Fibroblast of skin of left biceps (primary cell): ENCODE results near the gene TATDN2.

Experiments used
- DNase-seq, 2 experiments: peaks; one replicate each; pipeline ENCODE4 v3.0.0-alpha.2; 2013; ENCODE audit warnings: low read depth in 2 of 2

TATDN2 gene

GRCh38 chr3:10248184-10248983, at the start of gene TATDN2:
Gene TATDN2, plus strand, starts transcription at chr3:10248459. Its CDS starts 742 bp downstream, at chr3:10249201.
- DNase-seq: peak; percentile 87 to 90

GRCh38 chr3:10198761-10199649, 49.3 kb upstream of the TATDN2 start:
- no peak for DNase-seq

DNA sequence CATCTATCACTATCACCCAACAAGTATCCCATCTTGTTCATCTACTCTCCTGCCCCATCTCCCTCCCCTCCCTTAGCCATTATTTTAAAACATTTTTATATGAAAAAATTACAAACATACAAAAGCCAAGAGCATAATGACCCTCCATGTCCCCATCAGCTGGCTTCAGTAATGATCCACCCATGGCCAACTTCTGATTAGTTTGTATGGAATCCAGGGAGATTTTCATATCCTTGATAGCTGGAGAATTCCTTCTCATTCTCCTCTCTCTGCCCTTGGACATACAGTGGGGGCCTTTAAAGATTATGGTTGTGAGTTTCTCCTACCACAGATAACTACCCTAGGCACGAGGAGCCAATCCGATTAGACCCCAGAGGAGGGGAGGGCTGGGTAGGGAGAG, 43.3 kb upstream of the TATDN2 start:
- DNase-seq: no peak

GRCh38 chr3:10205451-10206165, 42.7 kb upstream of the TATDN2 start:
- no peak for DNase-seq

DNA sequence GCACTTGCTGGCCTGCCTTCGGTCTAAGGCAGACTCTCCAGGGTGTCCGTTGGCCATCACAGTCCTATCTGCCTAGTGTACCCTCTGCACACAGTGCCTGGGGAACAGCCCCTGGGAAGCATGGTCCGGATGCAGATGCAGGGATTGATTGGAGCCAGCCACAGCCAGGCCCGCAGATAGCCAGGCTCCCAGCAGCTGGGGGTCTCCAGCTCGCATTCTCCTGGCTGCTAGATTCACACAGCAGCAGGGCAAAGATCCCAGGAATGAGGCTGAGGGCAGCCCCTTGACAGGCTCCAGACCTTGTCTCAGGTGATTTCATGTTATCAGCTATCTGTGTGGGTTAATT, 42.1 kb upstream of the TATDN2 start:
- no peak for DNase-seq

DNA sequence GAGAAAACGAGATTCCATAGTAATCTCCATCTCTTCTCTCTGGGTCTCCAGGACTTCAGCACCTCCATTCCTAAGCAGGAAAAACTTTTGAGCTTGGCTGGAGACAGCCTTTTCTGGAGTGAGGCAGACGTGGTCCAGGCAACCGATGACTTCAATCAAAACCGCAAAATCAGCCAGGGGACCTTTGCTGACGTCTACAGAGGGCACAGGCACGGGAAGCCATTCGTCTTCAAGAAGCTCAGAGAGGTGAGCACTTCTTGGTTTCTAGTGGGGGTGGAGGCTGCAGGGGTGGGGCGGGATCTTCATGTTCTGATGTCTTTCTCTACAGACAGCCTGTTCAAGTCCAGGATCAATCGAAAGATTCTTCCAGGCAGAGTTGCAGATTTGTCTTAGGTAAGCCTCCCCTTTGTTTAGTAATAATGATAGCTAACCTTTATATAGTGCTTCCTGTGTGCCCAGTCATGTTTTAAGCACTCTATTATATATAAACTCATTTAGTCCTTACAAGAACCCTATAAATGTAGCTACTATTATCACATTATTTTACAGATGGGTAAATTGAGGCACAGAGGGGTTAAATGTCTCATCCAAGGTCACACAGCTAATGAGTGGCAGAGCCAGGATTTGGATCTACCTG, 35.0 kb upstream of the TATDN2 start:
- no peak for DNase-seq

DNA sequence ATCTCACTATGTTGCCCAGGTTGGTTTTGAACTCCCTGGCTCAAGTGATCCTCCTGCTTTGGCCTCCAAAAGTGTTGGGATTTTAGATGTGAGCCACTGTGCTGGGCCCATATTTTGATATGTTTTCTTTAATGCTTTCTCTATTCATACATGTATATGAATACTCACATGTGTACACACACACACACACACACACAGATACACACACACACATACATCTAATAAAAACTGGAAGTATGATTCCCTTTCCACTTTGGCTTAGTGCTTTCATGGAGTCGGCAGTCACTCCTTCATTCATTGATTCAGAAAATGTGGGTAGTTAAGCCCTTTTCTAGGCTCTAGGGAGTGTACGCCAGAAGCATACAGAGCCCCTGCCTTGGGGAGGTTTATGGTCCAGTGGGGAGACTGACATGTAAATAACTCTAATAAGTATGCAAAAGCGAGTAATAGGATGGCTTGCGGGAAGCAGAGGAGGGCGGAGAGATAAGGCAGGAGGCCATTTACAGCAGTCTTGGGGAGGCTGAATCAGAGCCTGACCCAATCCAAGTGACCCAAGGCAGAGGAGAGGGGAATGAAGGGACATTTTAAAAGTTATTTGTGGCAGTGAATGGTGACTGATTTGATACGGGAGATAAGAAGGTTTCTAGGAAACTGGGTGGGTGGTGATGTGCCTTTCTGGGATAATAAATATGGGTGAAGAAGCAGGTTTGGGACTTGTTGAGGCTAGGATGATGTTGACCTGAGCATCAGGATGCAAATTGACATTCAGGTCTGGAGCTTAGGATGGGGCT, 32.5 kb upstream of the TATDN2 start:
- no peak for DNase-seq

DNA sequence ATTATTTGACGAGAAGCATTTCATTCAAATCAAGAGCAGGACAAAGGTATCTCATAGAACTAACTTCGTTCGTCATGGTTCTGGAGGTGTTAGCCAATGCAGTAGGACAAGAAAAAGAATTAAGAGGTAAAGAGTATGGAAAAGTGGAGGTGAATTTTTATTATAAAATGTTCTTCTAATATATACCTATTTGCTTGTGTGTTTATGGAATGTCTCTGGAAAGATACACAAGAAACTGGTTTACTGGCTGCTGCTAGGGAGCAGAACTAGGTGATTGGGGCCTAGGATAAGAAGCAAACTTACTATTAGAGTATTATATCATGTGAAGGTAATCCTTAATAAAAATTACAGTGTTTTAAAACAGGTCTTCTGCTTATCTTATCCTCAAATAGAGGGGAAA, 30.9 kb upstream of the TATDN2 start:
- DNase-seq: no peak

- DNase-seq: no peak
Measured at GRCh38 chr3:10219737-10220136, 28.5 kb upstream of the TATDN2 start.

GRCh38 chr3:10223676-10224639, 24.3 kb upstream of the TATDN2 start:
- DNase-seq: no peak

- no peak for DNase-seq
Measured at GRCh38 chr3:10224794-10225665, 23.2 kb upstream of the TATDN2 start.

DNA sequence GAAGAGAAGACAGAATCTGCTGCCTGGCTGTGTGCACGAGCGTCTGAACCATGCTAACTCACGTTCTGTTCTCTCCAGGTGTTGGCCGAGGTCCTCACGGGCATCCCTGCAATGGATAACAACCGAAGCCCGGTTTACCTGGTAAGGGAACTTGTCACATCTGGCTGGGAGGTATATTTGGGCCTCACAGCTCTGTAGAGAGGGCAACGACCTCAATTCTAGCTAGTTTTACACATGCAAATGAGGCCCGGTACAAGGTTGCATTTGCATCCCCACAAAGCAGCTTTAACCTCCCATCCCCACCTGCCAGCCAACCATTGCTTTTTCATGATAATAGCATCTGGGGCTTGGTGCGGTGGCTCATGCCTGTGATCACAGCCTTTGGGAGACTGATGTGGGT, 22.0 kb upstream of the TATDN2 start:
- DNase-seq: no peak

DNA sequence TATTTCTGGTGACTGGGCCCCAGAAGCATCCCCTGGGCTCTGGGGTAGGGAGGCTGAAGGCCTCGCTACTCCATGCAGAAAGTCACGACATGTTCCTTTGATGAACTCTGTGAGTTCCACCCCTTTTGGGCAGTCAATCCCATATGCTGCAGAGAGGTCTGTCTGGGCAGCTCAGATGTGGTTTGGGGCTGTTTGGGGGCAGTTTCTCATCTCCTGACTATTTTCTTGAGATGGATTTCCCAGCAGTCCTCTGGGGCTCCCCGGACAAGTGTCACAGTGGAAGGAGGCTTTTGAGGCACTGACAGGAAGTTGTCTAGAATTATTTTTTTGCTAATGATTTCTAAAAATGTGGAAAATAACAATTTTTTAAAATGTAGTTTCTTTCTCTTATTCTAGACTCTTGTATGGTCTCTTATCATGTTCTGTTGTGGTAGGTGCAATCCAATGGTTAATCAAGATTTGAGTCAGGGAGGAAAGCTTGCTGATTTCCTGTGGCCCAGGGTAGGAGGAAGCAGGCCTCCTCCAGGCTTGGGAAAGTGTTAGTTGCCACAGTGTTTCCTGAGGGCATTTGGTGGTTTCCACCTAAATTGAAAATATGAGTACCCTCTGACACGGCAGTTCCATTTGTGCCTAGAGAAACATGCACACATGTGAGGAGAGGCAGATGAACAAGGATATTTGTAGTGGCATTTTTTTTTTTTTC, 19.9 kb upstream of the TATDN2 start:
- no peak for DNase-seq

DNA sequence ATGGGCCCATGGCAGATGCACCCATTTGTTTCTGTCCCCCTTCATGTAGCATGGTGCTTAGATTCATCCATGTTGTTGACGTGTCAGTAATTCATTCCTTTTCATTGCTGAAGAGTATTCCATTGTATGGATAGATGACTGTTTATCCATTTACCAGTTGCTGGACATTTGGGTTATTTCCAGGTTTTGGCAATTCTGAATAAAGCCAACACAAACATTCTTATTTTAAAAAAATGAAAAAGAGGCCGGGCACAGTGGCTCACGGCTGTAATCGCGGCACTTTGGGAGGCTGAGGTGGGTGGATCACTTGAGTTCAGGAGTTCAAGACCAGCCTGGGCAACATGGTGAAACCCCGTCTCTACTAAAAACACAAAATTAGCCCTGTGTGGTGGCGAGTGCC, 18.7 kb upstream of the TATDN2 start:
- no peak for DNase-seq

- no peak for DNase-seq
Measured at GRCh38 chr3:10232137-10232536, 16.1 kb upstream of the TATDN2 start.

DNA sequence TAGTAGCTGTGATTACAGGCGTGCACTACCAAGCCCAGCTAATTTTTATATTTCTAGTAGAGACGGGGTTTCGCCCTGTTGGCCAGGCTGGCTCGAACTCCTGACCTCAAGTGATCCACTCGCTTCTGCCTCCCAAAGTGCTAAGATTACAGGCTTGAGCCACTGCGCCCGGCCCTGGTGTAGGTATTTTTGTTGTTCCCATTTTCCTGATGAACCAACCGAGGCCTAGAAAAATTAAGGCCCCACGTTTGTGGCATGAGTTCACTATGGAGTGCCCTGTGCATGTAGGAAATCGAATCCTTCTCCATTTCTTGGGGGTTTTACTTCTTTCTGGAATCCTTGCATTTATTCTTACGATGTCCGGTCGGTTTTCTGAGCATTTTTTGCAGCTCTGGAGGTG, 14.3 kb upstream of the TATDN2 start:
- no peak for DNase-seq

DNA sequence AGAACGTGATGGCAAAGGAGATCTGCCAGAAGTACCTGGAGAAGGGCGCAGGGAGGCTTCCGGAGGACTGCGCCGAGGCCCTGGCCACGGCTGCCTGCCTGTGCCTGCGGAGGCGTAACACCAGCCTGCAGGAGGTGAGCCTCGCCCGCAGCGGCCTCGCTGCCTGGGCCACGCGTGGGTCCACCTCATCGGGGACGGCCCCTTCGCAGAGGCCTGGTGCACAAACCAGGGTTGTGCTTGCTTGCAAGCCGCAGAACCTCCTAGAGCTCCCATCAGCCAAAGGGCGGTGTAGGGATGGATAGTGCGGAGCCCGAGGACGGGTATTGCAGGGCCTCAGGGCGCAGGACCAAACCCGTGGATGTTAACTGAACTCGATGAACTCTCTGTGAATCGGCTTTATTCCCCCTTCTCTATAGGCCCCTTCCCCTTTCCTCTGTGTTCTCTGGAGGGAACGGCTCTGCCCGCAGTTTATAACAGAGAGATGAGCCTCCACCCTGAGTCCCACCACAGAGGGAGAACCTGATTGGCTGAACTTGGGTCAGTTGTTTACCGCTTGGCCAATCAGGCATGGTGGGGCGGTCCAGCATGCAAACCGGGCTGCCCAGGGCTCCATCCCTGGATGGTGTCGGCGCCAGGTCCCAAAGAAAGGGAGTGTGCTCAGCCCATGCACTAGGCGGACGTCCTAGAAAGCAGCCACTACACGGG, 13.6 kb upstream of the TATDN2 start:
- DNase-seq: no peak

DNA sequence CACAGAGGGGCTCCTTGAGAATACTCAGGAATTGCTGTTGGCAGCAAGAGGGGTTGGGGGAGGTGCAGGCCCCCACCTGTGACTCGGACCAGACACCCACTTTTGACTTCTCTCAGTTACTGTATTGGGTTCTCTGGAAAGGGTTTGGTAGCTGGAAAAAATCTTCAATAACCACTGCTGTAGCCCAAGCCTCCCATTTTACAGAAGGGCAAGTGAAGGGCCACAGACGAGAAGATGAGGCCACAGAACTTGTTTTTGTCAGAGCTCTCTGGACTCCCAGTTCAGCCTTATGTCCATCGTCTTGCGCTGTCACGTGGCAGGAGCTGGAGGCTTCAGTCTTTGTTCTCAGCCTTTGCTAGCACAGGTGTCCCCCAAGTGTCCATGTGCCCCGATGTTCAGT, 12.7 kb upstream of the TATDN2 start:
- DNase-seq: no peak
